ENCODE data around the gene DDR1.
"Not testable (repeated sequence)": the region's sequence is repeated elsewhere in the genome, so short reads cannot be mapped to it uniquely, and the experiment has no call there.

The DDR1 gene

DNA sequence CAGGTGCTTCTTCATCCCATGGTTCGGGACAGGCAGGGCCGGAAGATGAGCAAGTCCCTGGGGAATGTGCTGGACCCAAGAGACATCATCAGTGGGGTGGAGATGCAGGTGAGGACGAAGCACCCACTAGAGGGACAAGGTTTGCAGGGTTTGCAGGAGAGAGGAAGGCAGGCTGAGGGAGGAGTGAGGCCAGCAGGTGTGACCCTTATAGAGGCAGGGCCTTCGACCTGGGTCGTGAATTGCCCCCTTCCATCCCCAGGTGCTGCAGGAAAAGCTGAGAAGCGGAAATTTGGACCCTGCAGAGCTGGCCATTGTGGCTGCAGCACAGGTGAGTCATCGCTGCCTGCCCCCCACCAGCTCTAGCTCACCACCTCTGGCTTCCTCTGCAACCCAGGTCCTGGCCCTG, 38.1 kb downstream of the DDR1 start:
- no peak for DNase-seq

DNA sequence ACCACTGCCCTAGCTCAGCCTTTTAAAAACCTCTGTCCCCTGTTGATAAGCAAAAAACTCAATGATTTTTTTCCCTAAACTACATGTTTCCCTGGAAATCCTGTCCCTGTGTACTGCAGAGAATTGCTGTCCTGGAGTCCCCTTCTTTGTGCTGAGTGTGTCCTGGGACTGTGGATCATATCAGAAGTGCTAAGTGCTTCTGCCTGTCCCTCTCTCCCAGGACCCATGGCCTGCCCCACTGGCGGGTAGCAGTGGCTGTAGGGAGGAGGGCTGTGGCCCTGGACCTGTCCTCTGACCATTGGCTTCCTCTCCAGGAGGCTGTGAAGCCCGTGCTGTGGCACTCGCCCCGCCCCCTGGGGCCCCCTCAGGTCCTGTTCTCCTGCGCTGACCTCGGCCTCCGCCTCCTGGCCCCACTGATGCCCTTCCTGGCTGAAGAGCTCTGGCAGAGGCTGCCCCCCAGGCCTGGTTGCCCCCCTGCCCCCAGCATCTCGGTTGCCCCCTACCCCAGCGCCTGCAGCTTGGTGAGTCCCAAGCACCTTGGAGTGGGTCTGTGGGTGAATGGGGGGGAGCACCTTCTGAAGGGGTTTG, 39.8 kb downstream of the DDR1 start:
- not testable (repeated sequence) for DNase-seq

DNA sequence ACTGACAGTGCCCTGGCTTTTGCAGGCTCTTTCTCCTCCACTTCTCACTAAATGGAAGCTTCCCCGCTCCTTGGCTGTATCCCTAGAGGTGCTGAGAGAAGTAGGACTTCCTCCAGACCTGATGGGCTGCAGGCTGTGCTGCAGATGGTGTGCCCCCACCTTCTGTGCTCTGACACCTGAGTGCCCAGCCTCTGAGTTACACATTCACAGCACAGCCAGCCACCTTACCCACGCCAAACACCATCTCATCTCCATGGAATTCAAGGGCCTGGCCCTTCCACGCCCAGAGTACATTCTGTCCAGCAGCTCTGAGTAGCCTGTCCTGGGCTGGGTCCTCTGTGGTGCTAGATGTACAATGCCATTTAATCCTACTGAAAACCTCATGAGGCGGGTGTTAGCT, 42.3 kb downstream of the DDR1 start:
- DNase-seq, result no peak

DNA sequence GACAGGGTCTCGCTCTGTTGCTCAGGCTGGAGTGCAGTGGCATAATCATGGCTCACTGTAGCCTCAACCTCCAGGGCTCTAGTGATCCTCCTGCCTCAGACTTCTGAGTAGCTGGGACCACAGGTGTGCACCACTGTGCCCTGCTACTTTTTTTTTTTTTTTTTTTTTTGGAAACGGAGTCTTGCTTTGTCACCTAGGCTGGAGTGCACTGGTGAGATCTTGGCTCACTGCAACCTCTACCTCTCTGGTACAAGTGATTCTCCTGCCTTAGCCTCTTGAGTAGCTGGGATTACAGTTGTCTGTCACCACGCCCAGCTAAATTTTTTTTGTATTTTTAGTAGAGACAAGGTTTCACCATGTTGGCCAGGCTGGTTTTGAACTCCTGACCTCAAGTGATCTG, 42.8 kb downstream of the DDR1 start:
- not testable (repeated sequence) for DNase-seq

DNA sequence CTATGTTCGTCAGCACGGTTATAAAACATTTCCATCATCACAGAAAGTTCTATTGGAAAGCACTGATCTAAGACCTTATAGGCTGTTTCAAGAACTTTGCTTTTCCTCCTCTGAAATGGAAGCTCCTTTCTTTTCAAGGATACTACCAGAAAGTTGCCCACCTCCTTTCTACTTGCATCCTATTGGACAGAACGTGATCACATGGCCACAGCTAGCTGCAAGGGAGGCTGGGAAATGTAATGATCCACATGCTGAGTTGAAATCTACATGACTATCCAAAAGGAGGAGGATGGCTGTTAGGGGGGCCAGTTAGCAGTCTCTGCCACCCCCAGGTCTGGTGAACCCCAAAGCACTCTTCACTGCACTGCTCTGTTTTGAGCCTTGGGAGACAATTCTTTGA, 44.4 kb downstream of the DDR1 start:
- DNase-seq, result no peak

DNA sequence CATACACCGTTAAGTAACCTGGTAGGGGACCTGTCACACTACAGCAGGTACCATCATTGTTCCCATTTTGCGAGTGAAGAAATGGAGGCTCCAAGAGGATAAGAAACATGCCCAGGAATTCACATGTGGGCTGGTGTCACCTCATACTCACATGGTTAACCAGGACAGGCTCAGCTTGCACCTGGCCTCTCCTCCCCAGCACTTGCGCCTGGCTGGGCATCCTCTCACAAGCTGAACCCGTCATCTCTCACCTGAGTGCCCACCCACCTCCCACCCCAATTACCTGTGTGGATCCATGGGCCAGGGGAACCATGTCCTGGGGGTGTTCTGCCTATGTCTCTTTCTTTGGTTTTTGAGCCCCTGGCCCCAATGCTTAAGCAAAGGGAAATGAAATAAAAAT, 46.2 kb downstream of the DDR1 start:
- DNase-seq, result no peak

DNA sequence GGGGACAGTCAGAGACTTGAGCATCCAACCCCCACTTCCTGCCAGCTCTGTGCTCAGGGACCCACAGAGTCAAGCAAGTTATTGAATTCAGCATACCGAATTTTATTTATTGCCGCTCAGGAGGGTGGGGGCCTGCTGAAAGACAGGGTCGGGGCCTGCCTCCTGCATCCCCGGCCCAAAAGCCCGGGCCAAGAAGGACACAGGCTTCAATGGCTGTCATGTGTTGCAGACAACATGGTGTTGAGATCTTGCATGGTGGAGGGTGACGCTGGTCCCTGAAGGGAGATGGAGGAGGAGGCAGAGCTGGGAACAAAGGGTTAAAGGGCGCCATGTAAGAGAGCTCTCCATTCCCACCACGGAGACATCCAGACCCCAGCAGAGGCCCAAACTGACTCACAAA, 47.0 kb downstream of the DDR1 start:
- no peak for DNase-seq

DNA sequence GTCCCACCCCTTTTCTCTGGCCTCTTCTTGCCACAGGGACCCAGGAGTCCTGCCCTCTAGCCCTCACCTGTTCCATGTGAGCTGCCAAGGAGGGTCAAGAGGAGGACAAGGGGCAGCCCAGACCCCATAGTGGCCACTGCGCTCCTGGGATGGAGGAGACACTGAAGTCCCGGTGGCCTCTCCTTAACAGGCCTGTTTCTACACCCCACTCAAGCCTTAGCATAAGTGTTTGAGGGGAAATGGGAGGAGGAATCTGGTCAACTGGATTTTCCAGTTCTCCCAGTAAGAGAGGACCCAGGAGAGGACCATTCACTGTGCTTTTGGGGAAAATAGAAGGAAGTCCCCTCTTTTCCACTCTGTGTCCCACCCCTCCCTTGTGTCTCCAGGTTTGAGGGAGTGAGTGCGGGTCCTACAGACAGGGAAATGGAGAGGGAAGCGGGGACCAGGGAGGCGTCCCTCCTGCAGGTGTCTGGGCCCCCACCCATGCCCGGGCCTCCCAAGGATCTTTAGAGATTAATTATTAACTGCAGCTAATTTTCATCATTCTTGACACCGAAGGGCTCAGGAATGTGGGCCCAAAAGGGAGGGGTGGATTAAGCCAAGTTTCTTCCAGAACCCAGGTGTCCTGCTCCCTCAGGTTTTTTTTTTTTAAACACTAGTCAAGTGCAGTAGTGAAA, 47.8 kb downstream of the DDR1 start, which contains the start of gene SFTA2:
TSS of gene SFTA2 (minus strand) at position 202 of the 677 bp plus-strand sequence. CDS start at position 128, 74 bp downstream.
- no peak for DNase-seq

DNA sequence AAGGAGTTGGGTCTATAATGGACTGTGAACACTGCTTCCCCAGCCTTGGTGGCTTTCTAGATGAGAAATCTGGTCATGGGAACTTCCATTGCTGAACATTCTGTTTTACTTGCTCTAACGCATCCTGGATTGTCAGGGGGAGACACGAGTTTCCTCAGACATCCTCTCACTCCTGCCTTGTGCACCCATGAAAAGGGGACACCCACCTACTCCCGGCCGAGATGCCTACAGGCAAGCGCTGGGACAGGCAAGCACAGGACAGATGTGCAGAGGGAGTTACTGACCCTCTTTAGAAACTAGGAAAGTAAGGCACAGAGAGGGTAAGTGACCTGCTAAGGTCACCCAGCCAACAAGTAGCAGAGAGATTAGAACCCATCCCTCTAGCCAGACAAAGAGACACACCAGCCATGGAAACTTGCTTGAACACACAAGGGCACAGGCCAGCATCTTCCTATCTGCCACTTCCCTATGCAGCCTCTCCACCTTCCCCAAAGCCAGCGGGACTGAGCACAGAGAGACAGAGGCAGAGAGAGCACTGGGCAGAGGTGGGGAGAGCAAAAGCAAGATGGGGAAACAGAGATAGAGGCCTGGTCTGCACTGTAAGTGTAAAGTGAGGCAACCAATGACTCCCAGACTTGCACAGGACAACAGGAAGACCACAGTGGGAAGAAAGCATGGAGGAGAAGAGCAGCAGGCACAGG, 48.5 kb downstream of the DDR1 start:
- DNase-seq, result no peak

DNA sequence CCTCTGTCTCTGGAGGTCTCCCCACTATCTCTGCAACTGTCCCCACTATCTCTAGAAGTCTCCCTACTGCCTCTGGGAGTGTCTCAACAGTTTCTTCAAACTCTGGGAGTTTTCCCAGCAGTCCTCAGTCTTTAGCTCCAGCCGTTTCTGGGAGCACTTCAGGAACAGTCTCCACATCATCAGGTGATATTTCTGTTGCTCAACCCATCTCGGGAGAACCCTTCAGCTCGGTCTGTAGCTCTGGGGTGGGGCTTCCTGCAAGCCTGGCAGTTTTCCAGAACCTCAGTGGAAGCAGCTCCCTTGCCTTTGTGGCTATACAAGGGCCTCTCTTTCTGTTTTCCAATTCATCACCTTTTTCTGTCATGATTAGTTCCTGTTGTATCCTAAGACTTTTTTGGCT, 50.7 kb downstream of the DDR1 start:
- no peak for DNase-seq

DNA sequence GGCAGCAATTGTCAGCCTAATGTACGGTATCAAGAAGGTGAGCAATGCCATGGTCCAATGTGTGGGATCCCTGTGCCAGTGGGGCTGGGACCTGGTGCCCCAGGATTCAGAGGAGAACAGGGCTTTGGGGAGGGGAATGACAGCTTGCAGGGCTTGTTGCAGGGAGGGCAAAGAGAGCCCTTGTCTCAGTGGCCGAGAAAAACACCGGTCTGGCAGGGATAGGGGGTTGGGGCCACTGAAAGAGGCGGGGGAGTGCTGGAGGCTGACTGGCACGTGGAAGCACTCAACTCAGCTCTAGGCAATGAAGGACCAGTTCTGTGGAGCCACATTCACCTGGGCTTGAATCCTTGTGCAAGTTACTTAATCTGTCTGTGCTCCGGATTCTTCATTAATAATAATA, 52.9 kb downstream of the DDR1 start:
- DNase-seq, result no peak

DNA sequence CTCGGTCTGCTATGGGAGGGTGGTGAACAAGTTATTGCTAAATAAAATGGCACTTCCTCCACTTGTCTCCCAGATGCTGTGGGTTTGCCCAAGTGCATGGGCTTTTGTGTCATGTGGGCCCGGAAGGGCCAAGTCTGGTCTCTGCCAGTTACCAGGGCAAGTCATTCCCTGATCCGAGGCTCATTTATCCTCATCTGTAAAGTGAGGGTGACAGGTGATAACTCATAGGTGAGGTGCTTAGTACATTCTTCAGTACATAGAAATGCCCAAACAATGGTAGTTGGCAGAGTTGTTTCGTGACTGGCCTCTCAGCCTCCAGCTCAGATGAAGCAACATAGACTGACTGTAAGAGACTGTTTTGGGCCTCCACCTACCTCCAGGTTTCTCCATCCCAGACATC, 54.4 kb downstream of the DDR1 start:
- no peak for DNase-seq

DNA sequence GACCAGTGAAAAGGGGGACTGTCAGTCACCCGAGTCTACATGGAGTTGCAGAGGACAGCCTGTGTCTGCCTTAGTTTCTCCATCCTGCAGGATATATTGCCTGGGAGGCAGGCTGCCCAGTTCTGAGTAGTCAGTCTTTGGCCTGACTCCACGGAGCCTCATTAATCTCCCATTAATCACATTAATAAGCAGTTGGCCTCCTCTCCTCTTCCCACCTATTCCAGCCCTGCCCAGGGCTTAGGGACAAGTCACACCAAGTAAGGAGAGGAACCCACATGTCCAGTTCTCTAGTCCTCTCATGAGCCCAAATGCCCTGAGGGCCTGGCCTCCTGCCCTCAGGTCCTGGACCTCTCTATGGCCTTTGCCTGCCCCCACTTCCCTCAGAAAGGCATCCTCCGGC, 55.2 kb downstream of the DDR1 start:
- no peak for DNase-seq

DNA sequence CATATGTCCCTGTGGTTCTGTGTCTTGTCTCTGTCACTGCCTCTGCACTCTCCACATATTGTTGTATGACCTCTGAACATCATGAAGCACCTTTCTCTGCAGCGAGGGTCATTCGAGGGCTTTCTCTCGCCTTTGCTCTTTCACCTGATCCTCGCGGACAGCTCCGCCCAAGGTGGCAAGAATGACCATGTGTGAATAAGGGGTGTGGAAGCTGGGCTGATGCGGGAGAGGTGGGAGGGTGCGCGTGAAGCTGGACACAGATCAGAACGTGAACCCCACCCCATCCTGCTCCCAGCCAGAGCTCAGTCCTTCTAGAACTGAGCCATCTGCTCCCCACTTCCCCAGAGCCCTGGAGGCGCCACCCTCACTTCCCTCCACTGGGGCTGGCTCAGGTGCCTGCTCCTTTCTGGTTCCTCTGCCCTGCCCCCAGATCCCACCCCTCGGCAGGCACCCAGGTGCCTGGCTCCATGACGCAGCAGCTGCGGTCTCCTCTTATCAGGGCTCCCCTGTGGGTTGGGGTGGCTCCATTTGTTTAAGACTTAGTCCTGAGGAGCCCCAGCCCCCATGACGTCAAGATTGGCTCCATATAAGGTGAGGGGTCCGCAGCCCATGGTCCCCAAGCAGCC, 56.2 kb downstream of the DDR1 start, which contains the start of gene MUCL3:
TSS of gene MUCL3 (plus strand) at position 613 of the 626 bp plus-strand sequence. CDS start 27 bp downstream, outside the sequence.
- DNase-seq, result no peak

DNA sequence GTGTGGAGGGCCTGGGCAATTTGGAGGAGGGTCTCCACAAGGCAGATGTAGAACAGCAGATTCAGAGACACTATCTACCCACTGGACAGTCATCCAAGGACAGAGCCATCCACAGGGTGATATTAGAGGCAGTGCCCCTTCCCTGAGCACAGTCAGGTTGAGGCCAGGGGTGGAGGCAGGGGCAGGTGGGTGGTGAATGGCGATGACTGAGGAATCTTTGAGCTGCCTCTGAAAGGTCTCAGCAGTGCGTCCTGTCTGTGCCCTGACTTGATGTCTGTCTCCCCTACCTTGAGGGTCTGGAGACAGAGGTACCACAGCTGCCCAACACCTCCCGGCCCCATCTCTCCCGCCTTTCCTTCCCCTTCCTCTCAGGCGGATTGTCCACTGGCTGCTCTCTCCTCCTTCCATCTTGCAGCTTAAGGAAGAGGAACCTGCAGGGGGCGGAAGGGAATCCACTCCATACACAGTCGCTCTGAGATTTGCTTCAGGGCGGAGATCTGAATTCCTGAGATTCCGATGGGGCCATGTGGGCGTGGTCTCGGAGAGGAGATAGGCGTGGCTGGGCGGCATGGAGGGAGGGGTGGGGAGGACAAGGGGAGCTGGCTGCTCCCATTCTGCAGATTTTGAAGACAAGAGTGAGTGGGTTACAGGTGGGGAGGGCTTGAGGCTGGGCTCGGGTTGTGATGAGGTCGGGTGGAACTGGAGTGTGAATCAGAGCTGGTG, 58.2 kb downstream of the DDR1 start:
- DNase-seq, result no peak

DNA sequence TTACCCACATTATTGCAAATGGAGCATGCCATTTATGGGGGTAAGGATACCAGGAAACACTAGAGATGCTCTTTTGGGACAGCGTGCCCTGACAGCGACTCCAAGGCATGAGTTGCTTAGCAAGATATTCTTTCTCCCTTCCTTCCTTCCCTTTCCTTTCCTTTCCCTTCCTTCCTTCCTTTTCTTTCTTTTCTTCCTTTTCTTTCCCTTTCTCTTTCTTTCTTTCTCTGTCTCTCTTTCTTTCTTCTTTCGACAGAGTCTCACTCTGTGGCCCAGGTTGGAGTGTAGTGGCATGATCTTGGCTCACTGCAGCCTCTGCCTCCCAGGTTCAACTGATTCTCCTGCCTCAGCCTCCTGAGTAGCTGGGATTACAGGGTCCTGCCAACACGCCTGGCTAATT, 59.7 kb downstream of the DDR1 start:
- DNase-seq, result no peak

DNA sequence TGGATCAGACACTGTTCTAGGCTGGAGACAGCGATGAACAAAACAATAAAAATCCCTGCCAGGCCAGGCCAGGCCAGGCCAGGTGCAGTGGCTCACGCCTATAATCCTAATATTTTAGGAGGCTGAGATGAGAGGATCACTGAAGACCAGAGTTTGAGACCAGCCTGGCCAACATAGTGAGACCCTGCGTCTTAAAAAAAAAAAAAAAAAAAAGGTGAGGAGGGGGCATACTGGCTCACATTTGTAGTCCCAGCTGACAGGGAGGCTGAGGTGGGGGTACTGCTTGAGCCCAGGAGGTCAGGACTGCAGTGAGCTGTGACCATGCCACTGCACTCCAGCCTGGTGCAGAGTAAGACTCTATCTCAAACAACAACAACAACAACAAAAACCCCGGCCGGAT, 61.0 kb downstream of the DDR1 start:
- DNase-seq, result no peak

DNA sequence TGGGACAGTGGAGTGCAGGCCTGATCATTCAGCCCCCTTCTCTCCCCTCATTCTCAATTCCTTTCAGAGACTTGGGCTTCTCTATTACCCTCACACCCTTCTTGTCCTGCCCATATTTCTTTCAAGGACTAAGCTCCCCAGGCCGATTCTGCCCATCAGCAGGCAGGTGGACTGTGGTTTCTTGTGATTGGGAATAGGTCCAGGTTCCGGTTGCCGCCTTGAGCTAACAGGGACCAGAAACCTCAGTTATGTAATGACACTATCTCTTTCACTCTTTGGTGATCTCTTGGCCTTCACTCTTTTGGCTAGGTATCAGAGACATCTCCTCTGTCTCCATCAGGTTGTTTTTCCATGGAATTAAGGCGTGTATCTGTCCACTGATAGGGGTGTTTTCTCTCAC, 62.9 kb downstream of the DDR1 start:
- no peak for DNase-seq

DNA sequence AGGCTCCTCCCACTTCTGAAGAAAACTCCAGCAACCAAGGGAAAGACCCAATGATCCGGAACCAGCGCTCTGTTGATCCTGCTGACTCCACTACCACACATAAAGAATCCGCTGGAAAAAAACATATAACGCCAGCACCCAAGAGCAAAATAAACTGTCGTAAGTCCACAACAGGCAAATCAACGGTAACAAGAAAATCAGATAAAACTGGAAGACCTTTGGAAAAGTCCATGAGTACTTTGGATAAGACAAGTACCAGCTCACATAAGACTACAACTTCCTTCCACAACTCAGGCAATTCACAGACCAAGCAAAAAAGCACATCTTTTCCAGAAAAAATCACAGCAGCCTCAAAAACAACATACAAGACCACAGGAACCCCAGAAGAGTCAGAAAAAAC, 64.5 kb downstream of the DDR1 start:
- DNase-seq, result no peak
